Left hindlimb (tissue), 1 donor: ENCODE results near the gene SLC7A8.
A peak's percentile ranks its signal among the peaks of the same experiment; 100 is the strongest.

Experiments
- DNase-seq: peaks from one replicate; pipeline ENCODE4 v3.0.0-alpha.2; 2018

Gene SLC7A8

GRCh38 chr14:23182372-23183157, 895 bp downstream of the SLC7A8 start:
- DNase-seq: peak; percentile 38

GRCh38 chr14:23181946-23182345, 1.5 kb downstream of the SLC7A8 start:
- no peak for DNase-seq

GRCh38 chr14:23181453-23181852, 2.0 kb downstream of the SLC7A8 start:
- no peak for DNase-seq

GRCh38 chr14:23177181-23177580, 6.3 kb downstream of the SLC7A8 start:
- no peak for DNase-seq

GRCh38 chr14:23175823-23176222, 7.6 kb downstream of the SLC7A8 start:
- DNase-seq: no peak

- no peak for DNase-seq
Observed at GRCh38 chr14:23174296-23175184, 8.9 kb downstream of the SLC7A8 start.

GRCh38 chr14:23173796-23174195, 9.7 kb downstream of the SLC7A8 start:
- DNase-seq: no peak

- no peak for DNase-seq
Observed at GRCh38 chr14:23173031-23173430, 10.4 kb downstream of the SLC7A8 start.

- DNase-seq: no peak
Observed at GRCh38 chr14:23172574-23172973, 10.9 kb downstream of the SLC7A8 start.

GRCh38 chr14:23172096-23172495, 11.4 kb downstream of the SLC7A8 start:
- no peak for DNase-seq

- no peak for DNase-seq
Observed at GRCh38 chr14:23171222-23171975, 12.1 kb downstream of the SLC7A8 start.

GRCh38 chr14:23169622-23170021, 13.8 kb downstream of the SLC7A8 start:
- DNase-seq: no peak

GRCh38 chr14:23168246-23168645, 15.2 kb downstream of the SLC7A8 start:
- no peak for DNase-seq

- DNase-seq: no peak
Observed at GRCh38 chr14:23167116-23167847, 16.2 kb downstream of the SLC7A8 start.

GRCh38 chr14:23164949-23165348, 18.5 kb downstream of the SLC7A8 start:
- no peak for DNase-seq

GRCh38 chr14:23164250-23164649, 19.2 kb downstream of the SLC7A8 start:
- DNase-seq: no peak

GRCh38 chr14:23163830-23164229, 19.6 kb downstream of the SLC7A8 start:
- DNase-seq: no peak

GRCh38 chr14:23162800-23163199, 20.7 kb downstream of the SLC7A8 start:
- DNase-seq: no peak

- DNase-seq: no peak
Observed at GRCh38 chr14:23162005-23162404, 21.5 kb downstream of the SLC7A8 start.

GRCh38 chr14:23160924-23161522, 22.4 kb downstream of the SLC7A8 start:
- peak; percentile 64 for DNase-seq

GRCh38 chr14:23159532-23159931, 23.9 kb downstream of the SLC7A8 start:
- DNase-seq: no peak

- DNase-seq: no peak
Observed at GRCh38 chr14:23158779-23159178, 24.7 kb downstream of the SLC7A8 start.
